OCI-LY1 (cell line): Measurements from ENCODE around the gene ASB10.

Experiments
- H2AFZ ChIP-seq: fragments of 200-600 bp; sonication (generic), shearing (Covaris generic); 2 replicates; pipeline ENCODE4 v1.6.0; 2014; ENCODE audit warnings: antibody characterized with exemption, mild to moderate bottlenecking, low read length
- H3F3A ChIP-seq: fragments of 200-600 bp; sonication (generic), shearing (Covaris generic); 2 replicates; pipeline ENCODE4 v1.6.0; 2014; ENCODE audit warnings: mild to moderate bottlenecking, antibody characterized with exemption, low read length, moderate library complexity; ENCODE audit not compliant: insufficient read depth
- H3K27ac ChIP-seq: fragments of 200-600 bp; sonication (generic); 2 replicates; pipeline ENCODE4 v1.5.1; 2014; ENCODE audit warnings: low read length, mixed run types, mild to moderate bottlenecking, low read depth; ENCODE audit not compliant: poor library complexity, severe bottlenecking
- H3K27me3 ChIP-seq: fragments of 200-600 bp; sonication (generic); 2 replicates; pipeline ENCODE4 v1.6.0; 2014; ENCODE audit warnings: antibody characterized with exemption, mild to moderate bottlenecking, low read length, moderate library complexity; ENCODE audit not compliant: insufficient read depth
- H3K36me3 ChIP-seq: fragments of 200-600 bp; sonication (generic); 2 replicates; pipeline ENCODE4 v1.6.1; 2014; ENCODE audit warnings: mild to moderate bottlenecking, antibody characterized with exemption, low read length, moderate library complexity, mixed read lengths; ENCODE audit not compliant: insufficient read depth
- H3K4me1 ChIP-seq: fragments of 200-600 bp; sonication (generic); 2 replicates; pipeline ENCODE4 v1.5.1; 2014; ENCODE audit warnings: mild to moderate bottlenecking, low read length, moderate library complexity; ENCODE audit not compliant: insufficient read depth, severe bottlenecking
- H3K4me2 ChIP-seq: fragments of 200-600 bp; sonication (generic), shearing (Covaris generic); 2 replicates; pipeline ENCODE4 v1.6.1; 2014; ENCODE audit warnings: low read length
- H3K4me3 ChIP-seq: fragments of 200-600 bp; sonication (generic); 2 replicates; pipeline ENCODE4 v1.5.1; 2014; ENCODE audit warnings: low read length, low read depth, mild to moderate bottlenecking, mixed read lengths; ENCODE audit not compliant: poor library complexity, severe bottlenecking
- H3K79me2 ChIP-seq: fragments of 200-600 bp; shearing (Covaris generic); 2 replicates; pipeline ENCODE4 v1.6.1; 2016; ENCODE audit warnings: mixed run types, low read length, mixed read lengths; ENCODE audit not compliant: insufficient read depth
- H3K9ac ChIP-seq: fragments of 200-600 bp; sonication (generic), shearing (Covaris generic); 2 replicates; pipeline ENCODE4 v1.6.1; 2014; ENCODE audit warnings: mild to moderate bottlenecking, low read length, mixed read lengths
- H3K9me2 ChIP-seq: fragments of 200-600 bp; sonication (generic), shearing (Covaris generic); 2 replicates; pipeline ENCODE4 v1.6.1; 2014; ENCODE audit warnings: low read depth, mild to moderate bottlenecking, low read length, mixed read lengths
- H3K9me3 ChIP-seq: fragments of 200-600 bp; shearing (Covaris generic); 2 replicates; pipeline ENCODE4 v1.6.1; 2014; ENCODE audit warnings: low read length, mixed read lengths
- H4K20me1 ChIP-seq: fragments of 200-600 bp; sonication (generic), shearing (Covaris generic); 2 replicates; pipeline ENCODE4 v1.6.0; 2016; ENCODE audit warnings: mild to moderate bottlenecking, low read length; ENCODE audit not compliant: insufficient read depth
- CTCF ChIP-seq: fragments of 200-600 bp; sonication (generic), shearing (Covaris generic); IDR thresholded peaks from 2 replicates; pipeline ENCODE4 v1.5.1; 2017; ENCODE audit warnings: mild to moderate bottlenecking, antibody characterized with exemption, low read length, moderate library complexity, mixed read lengths
- EZH2 ChIP-seq: fragments of 200-600 bp; sonication (generic), shearing (Covaris generic); IDR thresholded peaks from 2 replicates; pipeline ENCODE4 v1.8.0; 2017; ENCODE audit warnings: borderline replicate concordance, mixed run types, mild to moderate bottlenecking, antibody characterized with exemption, low read length, moderate library complexity, mixed read lengths

The ASB10 gene

GRCh38 chr7:151167197-151167961, 19.7 kb downstream of the ASB10 start, which contains the start of gene GBX1:
Gene GBX1, minus strand, starts transcription at chr7:151167694. Its CDS starts 146 bp downstream, at chr7:151167548.
- Histone ChIP-seq H3K9me3 (no peaks in the 10 kb centered on the region), H2AFZ (no peak within 1 kb of the TSS), H3K9ac (no peak within 1 kb of the TSS), H3K27me3 (peaks cover 9% of the 10 kb centered on the region), H3K4me2 (peak within 1 kb of the TSS; percentile 13; the same call in 1 of the 2 replicates), H3F3A (no peaks in the 10 kb centered on the region), H3K4me3 (peak within 1 kb of the TSS; percentile 30), H3K4me1 (no peaks in the 10 kb centered on the region), H3K27ac (no peak within 1 kb of the TSS), H3K79me2 (no peaks in the 10 kb centered on the region), H3K36me3 (no peaks in the 10 kb centered on the region), H3K9me2 (no peaks in the 10 kb centered on the region), H4K20me1 (no peaks in the 10 kb centered on the region)
- TF ChIP-seq CTCF (no peak), EZH2 (no peak)

GRCh38 chr7:151166629-151167196, 20.3 kb downstream of the ASB10 start:
- peaks cover 9% of the 10 kb centered on the region for H3K27me3 ChIP-seq
- H3K9me3 ChIP-seq, result no peaks in the 10 kb centered on the region
- no peak overlapping the region for H2AFZ ChIP-seq
- no peaks in the 10 kb centered on the region for H4K20me1 ChIP-seq
- no peaks in the 10 kb centered on the region for H3K9me2 ChIP-seq
- H3K9ac ChIP-seq, result no peak overlapping the region
- H3F3A ChIP-seq, result no peaks in the 10 kb centered on the region
- H3K36me3 ChIP-seq, result no peaks in the 10 kb centered on the region
- H3K4me3 ChIP-seq, result no peak overlapping the region
- no peaks in the 10 kb centered on the region for H3K4me1 ChIP-seq
- H3K27ac ChIP-seq, result no peak overlapping the region
- no peaks in the 10 kb centered on the region for H3K79me2 ChIP-seq
- TF ChIP-seq EZH2 (no peak), CTCF (no peak)
- H3K4me2 ChIP-seq, result no peak overlapping the region

- TF ChIP-seq EZH2 (no peak), CTCF (no peak)
- H3K4me1 ChIP-seq, result no peaks in the 10 kb centered on the region
- no peak overlapping the region for H3K4me2 ChIP-seq
- no peaks in the 10 kb centered on the region for H3K36me3 ChIP-seq
- H3F3A ChIP-seq, result no peaks in the 10 kb centered on the region
- no peaks in the 10 kb centered on the region for H3K27me3 ChIP-seq
- H4K20me1 ChIP-seq, result no peaks in the 10 kb centered on the region
- H3K27ac ChIP-seq, result no peak overlapping the region
- H3K4me3 ChIP-seq, result no peak overlapping the region
- no peaks in the 10 kb centered on the region for H3K9me3 ChIP-seq
- H2AFZ ChIP-seq, result no peak overlapping the region
- no peak overlapping the region for H3K9ac ChIP-seq
- no peaks in the 10 kb centered on the region for H3K79me2 ChIP-seq
- H3K9me2 ChIP-seq, result no peaks in the 10 kb centered on the region
Measured at GRCh38 chr7:151161757-151162156, 25.3 kb downstream of the ASB10 start.
